Uterus (tissue), 2 donors: ENCODE results near the gene ERICH6.

Experiments used
- CTCF ChIP-seq, 4 experiments: fragments of 200-600 bp in 2 of 4; fragments of 450-650 bp in 2 of 4; sonication (generic) in 2 of 4; IDR thresholded peaks; one replicate each; pipeline ENCODE4 v1.5.1; 2016 to 2019; ENCODE audit warnings: antibody characterized with exemption in 4 of 4, mild to moderate bottlenecking in 2 of 4, moderate library complexity in 1 of 4
- POLR2A ChIP-seq, 2 donors: fragments of 450-650 bp; IDR thresholded peaks; one replicate each; pipeline ENCODE4 v1.6.1; 2016; ENCODE audit warnings: antibody characterized with exemption in 2 of 2, mild to moderate bottlenecking in 1 of 2, moderate library complexity in 1 of 2

GRCh38 chr3:150744041-150744918 is 40.6 kb upstream of the ERICH6 start:
- TF ChIP-seq CTCF (IDR thresholded peaks at IDR 0.05) (no peak), POLR2A (IDR thresholded peaks at IDR 0.05) (no peak)
